Cardiac fibroblast (primary cell): Measurements from ENCODE around the gene GPC6.

ENCODE experiments used
- DNase-seq, 2 donors: peaks; one replicate each; pipeline versions ENCODE4 v3.0.0 to v3.0.0-alpha.2; 2010; ENCODE audit warnings: low read depth in 2 of 2
- H3K4me3 ChIP-seq, 2 donors: replicated peaks in 1 of 2; 1 replicate in 1 of 2; 2 replicates in 1 of 2; pipeline ENCODE4 v1.5.1; 2011; ENCODE audit warnings: low read depth in 2 of 2, low read length in 2 of 2, mild to moderate bottlenecking in 2 of 2, moderate library complexity in 1 of 2
- TF ChIP-seq, protein P1 (sequence below): IDR thresholded peaks from one replicate; pipeline ENCODE4 v1.5.1; 2011; ENCODE audit warnings: low read depth, mild to moderate bottlenecking, low read length, inconsistent platforms

GPC6 gene

DNA sequence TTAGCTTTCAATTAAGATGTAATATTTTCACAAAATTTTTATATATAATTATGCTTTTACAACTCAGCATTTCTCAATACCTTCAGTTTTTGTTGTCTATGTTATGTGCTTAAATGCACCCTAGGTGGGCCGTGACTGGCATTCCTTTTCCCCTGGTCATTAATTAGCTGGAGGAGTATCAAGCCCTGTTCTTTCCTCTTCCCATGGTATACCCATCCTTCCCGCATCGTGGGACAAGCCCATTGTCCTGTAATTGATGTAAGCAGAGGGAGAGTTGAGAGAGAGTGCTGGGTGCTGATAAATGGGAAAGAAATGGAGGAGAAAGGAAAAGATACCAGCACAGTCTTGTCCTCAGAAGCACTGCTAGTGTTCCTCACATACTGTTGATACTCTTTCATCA is 591.7 kb downstream of the GPC6 start:
- TF ChIP-seq, protein P1, sequence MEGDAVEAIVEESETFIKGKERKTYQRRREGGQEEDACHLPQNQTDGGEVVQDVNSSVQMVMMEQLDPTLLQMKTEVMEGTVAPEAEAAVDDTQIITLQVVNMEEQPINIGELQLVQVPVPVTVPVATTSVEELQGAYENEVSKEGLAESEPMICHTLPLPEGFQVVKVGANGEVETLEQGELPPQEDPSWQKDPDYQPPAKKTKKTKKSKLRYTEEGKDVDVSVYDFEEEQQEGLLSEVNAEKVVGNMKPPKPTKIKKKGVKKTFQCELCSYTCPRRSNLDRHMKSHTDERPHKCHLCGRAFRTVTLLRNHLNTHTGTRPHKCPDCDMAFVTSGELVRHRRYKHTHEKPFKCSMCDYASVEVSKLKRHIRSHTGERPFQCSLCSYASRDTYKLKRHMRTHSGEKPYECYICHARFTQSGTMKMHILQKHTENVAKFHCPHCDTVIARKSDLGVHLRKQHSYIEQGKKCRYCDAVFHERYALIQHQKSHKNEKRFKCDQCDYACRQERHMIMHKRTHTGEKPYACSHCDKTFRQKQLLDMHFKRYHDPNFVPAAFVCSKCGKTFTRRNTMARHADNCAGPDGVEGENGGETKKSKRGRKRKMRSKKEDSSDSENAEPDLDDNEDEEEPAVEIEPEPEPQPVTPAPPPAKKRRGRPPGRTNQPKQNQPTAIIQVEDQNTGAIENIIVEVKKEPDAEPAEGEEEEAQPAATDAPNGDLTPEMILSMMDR = no peak
- DNase-seq = no peak
- H3K4me3 ChIP-seq = no peak overlapping the region

- no peak overlapping the region for H3K4me3 ChIP-seq
- DNase-seq = no peak
- TF ChIP-seq, protein P1 = no peak
Observed at GRCh38 chr13:93819331-93819890, 592.8 kb downstream of the GPC6 start.

- peak in 1 of 2 donors; percentile 3 for DNase-seq
- no peak overlapping the region for H3K4me3 ChIP-seq
- TF ChIP-seq, protein P1 = no peak
Observed at GRCh38 chr13:93824286-93824685, 597.7 kb downstream of the GPC6 start.

- TF ChIP-seq, protein P1 = no peak
- DNase-seq = no peak
- H3K4me3 ChIP-seq = no peak overlapping the region
Observed at GRCh38 chr13:93834051-93834450, 607.4 kb downstream of the GPC6 start.

DNA sequence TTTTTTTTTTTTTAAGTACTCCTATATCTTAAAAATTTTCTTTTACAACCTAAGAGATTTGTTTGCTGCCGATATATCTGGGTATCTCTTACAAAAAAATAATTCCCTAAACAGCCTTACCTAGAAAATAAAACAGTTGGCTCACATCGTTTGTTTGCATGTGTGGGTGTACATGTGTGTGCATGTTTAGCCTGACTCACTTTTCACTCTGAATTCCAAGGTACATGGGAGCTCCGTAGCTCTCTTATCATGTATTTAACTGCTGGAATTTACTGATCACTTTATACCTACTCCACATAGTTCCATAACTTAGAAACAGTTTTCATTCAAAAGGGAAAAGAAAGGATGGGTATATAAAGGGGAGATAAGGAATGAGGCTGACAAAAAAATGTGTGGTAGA is 616.5 kb downstream of the GPC6 start:
- H3K4me3 ChIP-seq = no peak overlapping the region
- TF ChIP-seq, protein P1 = no peak
- no peak for DNase-seq

GRCh38 chr13:93847162-93847561 is 620.6 kb downstream of the GPC6 start:
- DNase-seq = peak; percentile 44 to 82
- H3K4me3 ChIP-seq = no peak overlapping the region
- TF ChIP-seq, protein P1 = no peak

DNA sequence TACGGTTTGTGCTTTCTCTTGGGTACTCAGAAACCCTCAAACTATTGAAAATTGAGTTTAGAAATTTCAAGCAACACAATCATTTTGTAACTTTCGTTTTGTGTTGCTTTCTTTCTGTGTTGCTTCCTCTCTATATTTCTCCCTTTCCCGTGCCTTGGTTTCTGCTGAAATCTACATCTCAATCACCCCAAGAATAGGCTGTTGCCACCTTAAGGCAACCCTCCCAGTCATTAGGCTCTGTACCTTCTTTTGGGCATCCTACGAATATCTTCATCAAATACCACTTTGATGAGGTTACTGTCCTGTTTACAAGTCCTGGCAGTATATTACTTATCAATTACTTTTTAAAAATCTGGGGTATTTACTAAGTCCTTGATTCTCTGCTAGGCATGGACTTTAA is 621.6 kb downstream of the GPC6 start:
- TF ChIP-seq, protein P1 = no peak
- no peak overlapping the region for H3K4me3 ChIP-seq
- DNase-seq = no peak
